DMS53 treated with DMSO at 0.1 percent for 48 hours (cell line): ENCODE data around the gene ANKRD36B.
"Not testable (repeated sequence)": the region's sequence is repeated elsewhere in the genome, so short reads cannot be mapped to it uniquely, and the experiment has no call there.

Experiments used
- DNase-seq: peaks from one replicate; lab custom pipeline; 2025; ENCODE audit not compliant: unreplicated experiment; lab: John Stamatoyannopoulos, UW

The ANKRD36B gene

DNA sequence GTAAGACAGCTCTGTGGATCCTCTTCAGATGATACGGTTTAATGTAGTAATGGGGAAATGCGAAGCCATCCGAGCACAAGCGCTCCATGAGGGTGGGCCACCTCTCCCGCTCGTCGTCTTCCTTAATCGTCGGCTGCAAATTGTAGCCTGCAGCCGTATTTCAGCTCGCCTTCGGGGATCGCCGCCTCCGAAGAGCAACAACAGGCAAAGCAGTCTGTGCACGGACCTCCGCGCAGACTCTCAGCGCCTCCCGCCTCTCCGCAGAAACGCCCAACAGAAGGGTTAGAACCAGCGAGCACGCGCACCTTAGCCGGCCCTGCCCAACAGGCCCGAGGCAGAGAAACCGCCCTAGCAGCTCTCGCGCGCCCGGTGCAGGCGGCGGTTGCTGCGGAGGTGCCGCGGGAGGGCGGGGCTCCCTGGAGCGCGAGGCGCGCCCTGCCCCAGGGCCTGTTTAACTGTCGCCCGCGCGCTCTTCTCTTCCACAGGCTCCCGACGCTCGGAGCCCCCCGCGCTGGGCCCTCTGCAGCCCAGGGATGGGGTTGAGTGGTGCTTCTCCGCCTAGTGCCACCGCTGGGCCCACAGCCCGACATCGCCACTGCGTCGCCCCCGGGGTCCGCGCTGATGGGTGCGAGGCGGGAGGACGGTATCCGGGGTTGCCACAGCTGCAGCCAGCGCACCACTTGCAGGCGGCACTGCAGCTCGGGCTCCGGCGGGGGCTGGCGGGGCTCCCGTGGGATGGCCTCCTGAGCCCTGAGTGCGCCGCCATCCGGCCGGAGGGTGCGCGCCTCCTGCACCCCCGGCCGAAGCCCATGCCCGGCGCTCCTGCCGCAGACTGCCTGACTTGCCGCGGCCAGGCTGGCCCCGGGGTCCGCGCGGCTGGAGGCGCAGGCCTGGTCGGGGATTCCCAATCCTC, at the start of gene ANKRD36B:
Gene ANKRD36B (minus strand): TSS at position 280 of the 913 bp plus-strand sequence. CDS start 192 bp downstream, at position 88.
- DNase-seq: not testable (repeated sequence)

DNA sequence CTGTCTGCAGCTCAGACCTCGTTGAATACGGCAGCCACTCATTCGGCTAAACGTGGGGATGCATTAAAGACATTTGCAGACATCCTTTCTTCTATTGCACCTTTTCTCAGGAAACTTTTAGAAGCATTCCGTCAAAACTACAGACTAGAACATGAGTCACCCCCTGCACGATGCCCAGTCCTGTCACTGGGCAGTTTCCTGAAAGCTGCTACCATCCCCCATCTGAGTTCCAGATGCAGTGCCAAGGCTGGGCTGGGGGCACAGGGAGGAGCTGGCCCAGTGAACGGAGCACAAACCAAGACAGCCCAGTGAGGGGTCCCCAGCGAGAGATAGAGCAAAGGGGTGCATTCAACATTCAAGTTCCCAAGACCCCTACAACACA, 36.4 kb upstream of the ANKRD36B start:
- DNase-seq: not testable (repeated sequence)

DNA sequence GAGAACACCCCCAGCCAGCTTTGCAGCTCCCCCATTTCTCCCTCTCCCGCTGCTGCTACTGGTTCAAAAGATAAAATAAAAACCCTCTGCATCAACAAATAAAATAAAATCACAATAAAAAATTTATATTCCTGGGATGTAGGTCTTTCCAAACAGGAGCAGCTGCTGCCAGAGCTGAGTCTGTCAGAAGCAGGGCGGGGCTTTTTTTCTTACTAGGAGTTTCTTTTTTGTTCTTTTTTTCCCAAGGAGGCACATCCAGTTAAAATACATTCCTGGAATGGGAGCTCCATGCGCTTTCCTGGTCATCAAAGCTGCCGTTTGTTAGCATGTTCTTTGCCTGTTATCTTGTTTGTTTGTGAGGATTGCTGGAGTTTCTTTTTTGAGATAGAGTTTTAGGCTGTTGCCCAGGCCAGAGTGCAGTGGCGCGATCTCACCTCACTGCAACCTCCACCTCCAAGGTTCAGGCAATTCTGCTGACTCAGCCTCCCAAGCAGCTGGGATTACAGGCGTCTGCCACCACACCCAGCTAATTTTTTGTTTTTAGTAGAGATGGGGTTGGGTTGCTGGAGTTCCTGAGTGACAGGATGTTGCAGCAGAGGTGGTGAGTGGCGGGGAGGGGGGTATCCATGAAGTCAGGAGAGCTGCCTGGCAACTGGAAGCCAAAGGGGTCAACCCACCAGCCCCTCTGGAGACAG, 35.8 kb upstream of the ANKRD36B start:
- DNase-seq: not testable (repeated sequence)

DNA sequence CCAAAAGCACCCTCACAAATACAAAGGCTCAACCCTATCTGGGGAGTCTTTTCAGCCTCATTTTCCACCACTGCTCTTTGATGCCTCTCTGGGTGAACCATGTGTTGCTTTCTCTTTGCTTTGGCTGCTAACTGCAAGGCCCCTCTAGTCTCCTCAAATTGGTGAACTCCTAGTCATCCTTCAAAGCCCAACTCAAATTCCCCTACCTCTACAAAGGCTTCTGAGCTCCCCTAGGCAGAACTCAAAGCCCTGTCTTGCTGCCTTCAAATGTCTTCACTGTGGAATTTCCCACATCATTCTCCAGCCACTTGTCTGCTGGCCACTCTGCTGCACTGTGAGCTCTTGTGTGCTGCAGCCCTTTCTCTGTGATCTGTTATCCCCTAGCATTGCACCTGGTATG, 33.3 kb upstream of the ANKRD36B start:
- not testable (repeated sequence) for DNase-seq

DNA sequence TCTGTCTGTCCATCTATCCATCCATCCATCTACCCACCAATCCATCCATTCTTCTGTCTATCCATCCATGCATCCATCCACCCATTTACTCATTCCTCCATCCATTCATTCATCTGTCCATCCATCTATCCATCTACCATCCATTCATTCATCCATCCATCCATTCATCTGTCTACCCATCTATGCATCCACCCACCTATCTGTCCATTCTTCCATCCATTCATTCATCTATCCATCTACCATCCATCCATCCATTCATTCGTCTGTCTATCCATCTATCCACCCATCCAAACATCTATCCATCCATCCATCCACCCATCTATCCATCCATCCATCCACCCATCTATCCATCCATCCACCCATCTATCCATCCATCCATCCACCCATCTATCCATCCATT, 30.8 kb upstream of the ANKRD36B start:
- DNase-seq: not testable (repeated sequence)

DNA sequence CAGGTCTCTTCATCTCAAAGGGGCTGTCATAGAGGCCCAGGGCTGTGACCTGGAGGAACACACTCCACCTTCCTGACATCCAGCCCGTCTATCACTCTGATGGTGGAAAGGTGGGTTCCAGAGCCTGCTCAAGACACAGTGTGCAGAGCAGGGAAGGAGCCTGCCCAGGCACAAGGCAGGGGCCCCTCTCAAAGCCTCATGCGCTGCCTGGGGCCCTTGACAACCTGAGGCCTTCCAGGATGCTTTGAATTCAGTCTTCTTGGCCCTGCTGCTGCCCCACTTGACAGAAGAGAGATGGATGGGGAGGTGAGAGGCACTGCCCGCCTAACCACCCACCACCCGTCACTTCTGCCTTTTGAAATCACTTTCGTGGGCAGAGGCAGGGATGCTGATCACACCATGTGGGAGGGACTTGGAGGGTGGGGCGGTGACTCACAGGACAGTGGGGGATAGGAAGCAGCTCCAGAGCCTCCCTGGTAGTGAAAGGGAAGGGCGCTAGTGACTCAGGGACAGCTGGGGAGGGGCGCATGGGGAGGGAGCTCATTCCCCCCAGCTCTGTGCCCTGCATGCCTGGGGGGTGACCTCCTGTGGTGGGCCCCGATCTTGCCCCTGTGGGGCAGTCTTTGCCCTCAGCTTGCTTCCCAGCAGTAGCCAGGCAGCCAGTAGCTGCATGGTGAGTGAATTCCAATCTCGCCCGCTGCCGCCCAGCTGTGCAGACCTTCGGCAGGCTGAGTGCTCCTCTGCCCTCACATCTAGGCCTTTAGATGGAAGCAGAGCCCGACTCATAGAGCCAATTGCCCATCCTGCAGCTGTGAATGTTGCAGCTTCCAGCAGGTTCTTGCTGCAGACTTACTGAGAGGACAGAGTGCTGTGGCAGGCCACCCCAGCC, 29.5 kb upstream of the ANKRD36B start:
- DNase-seq: not testable (repeated sequence)

DNA sequence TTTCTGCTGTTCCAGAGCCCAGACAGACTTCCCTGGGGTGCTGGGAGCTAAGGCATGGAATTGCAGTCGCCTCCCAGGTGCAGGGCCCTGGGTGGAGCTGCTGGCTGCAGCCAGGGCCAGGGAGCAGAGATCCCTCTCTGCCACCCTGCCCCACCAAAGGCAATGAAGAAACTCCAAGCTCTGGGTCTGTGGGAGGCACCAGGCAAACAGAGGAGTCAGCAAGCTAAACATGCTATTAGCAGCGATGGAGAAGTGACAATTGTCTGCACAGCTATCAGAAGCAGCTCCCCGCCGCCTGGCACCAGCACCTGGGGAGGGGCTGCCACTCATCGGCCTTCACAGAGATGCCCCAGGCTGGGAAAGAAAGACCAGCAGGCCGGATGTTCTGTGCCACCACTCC, 28.2 kb upstream of the ANKRD36B start:
- DNase-seq: no peak

DNA sequence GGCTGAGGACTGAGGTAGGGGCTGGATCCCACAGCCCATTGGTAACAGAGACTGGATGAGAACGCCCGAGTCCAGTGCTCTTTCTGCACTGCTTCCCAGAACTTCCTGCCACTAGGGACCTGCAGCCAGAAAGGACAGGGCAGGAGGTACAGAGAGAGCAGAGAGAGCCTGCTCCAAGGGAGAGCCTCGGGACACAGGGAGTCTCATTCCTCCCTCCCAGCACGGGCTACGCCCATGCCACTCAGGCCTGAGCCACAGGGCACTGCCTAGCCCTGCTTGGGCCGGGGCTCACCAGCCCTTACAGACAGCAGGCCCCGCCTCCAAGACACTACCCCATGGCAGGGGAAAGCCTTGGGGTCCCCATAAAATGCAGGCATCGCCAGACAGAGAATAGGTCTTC, 26.1 kb upstream of the ANKRD36B start:
- not testable (repeated sequence) for DNase-seq

DNA sequence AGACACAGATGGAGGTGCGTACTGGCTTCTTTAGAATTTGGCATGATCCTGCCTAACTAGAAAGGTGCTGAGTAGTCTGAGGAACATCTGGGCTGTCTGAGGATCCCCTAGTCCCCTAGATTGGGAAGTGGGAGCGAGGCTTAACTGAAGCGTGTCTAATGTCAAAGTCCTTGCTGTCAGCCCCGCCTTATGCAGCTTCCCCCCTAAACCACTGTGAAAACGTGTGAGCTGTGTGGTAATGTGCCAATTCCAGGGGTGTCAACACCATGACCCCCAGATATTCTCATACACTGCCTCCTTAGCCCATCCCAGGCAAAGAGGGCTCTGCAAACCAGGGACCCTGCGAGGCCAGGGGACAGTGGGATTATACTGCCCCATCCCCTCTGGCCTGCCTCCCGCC, 22.2 kb upstream of the ANKRD36B start:
- not testable (repeated sequence) for DNase-seq

DNA sequence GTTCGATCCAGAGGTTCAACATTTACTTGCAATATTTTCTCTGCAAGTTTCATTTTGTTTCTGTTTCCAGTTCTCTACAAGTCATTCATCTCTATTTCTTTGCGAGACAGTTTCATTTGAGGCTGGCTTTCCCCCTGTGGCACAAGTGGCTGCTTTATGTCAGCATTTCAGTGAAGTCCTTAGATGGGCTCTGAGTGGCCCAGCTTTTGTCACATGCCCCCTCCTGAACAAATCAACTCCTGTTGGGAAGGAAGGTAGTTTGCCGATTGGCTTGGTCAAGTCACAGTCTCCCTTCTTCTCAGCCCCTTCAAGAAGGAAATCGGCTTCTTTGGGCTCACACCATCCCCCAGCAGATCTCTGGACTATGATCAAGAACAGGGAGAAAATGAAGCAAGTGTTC, 19.1 kb upstream of the ANKRD36B start:
- not testable (repeated sequence) for DNase-seq

DNA sequence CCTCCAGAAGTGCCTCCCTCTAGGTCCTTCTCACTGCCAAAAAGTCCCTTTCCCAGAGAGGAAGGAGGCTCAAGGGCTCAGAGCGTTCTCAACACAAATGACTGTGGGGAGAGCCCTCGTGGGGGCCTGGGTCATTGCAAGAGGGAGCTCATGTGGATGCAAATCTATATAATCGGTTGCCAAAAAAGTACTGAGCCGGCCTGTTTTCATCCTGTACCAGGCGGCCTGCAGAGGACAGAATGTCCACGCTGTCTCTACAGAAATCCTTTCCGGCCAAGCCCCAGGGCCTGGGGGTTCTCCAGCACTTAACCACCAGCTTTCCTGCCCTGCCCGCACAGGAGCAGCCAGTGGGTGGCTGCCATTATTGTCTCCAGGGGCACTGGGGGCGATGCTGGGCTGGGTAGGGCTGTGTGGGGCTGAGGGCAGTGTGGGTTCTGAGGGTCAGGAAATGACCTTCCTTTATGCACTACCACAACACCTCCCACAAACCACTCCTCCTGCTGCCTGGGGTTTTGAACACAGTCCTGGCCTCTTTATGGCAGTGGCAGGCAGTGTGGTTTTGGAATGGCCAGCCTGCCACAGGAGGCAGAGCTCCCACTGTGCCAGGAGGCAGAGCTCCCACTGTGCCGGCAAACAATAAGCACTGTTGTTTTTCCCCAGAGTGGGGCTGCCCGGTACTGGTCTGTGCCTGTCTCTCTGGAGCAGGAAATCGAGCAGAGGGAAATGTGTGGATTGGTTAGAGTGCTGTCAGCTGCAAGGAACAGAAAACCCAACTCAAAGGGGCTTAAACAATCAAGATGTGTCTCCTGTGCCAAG, 16.1 kb upstream of the ANKRD36B start:
- DNase-seq: not testable (repeated sequence)

DNA sequence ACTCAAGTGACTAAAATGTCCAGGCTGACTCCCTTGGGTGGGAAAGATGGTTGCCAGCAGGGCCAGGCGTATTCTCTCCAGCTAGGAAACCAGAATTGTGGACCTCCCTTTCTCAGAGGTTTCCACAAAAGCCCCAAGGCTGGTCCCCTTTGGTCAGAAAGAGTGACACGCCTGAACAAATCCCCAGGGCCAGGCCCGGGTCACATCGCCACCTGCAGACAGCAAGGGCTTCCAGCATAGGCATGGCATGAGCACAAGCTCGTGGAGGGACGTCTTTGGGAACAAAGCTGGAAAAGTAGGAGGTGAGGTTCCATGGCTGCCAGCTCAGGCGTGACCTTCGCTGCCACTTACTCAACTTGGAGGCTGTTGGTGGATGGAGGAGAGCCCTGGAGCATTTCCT, 15.4 kb upstream of the ANKRD36B start:
- not testable (repeated sequence) for DNase-seq

DNA sequence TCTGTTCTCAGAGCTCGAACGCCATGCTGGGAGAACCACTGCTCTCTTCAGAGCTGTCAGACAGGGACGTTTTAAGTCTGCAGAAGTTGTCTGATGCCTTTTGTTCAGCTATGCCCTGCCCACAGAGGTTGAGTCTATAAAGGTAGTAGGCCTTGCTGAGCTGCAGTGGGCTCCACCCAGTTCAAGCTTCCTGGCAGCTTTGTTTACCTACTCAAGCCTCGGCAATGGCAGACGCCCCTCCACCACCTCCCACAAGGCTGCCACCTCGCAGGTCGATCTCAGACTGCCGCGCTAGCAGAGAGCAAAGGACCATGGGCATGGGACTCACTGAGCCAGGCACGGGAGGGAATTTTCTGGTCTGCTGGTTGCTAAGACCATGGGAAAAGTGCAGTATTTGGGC, 11.9 kb upstream of the ANKRD36B start:
- DNase-seq: not testable (repeated sequence)

DNA sequence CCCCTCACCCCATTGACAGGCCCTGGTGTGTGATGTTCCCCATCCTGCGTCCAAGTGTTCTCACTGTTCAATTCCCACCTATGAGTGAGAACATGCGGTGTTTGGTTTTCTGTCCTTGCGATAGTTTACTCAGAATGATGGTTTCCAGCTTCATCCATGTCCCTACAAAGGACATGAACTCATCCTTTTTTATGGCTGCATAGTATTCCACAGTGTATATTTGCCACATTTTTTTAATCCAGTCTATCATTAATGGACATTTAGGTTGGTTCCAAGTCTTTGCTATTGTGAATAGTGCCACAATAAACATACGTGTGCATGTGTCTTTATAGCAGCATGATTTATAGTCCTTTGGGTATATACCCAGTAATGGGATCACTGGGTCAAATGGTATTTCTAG, 6.5 kb upstream of the ANKRD36B start:
- not testable (repeated sequence) for DNase-seq

DNA sequence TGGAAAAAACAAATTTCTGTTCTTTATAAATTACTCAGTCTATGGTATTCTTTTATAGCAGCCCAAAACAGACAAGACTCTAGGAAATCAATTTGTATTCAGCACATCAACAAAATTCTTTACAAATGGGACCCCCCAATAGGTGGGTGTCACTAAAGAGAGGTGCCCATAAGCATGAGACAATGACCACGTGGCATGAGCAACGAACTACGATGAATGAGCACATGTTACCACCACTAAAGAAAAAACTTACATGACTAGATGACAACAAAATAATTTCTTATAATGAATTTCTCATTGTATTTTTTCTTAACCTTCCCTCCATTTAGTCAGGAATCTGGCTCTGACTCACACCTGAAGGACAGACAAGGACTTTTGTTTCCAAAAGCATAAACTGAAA, 3.8 kb upstream of the ANKRD36B start:
- not testable (repeated sequence) for DNase-seq

DNA sequence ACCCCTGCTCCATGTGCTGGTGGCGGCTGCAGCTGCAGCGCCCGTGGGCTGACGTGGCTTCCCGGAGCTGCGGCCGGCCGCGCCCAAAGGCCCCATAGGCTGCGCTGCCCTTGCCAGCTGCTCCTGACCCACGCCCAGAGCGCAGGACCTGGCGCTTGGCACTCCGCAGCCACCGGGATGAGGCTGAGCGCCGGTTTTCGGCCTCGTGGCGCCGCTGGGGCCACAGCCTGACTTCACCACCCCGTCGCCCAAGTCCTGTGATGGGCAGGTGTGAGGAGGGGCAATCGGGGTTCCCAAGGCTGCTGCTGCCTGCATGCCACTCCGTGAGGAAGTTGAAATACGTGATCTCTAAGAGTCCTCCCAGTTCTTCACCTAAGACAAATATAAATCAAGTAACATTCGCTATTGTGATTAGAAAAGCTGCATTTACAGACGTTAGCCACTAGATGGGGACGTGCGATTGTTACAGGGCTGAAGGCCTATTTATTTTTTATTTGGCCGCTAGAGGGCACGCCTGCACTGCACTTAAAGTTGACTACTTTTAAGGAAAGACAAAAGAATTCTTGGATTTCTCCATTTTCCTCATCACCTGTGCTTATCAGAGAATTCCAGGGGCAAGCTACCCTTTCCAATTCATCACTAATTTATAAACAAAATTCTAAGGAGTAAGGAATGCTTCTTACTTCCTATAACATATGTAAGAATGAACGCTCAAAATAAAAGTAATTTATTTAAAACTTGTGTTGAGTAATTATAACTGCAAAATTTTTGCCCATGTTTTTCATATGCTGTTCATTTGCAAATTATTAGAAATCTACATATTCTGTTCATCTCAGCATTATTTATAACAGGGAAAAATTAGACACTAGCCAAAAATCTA, 1.1 kb upstream of the ANKRD36B start:
- not testable (repeated sequence) for DNase-seq

DNA sequence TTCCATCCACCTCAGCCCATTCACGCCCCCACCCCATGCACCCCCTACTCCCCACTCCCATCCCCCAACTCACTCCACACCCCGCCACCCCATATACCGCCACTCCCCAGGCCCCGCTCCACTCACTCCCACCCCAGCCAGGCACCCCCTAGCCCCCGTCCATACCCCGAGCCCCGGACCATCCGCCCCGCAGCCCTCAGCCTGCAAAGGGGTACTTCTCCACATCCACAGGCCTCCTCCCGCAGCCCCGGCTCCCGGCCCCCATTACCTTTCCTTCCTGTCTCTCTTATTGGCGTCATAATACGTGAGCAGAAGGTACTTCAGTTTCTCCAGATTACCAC, 450 bp downstream of the ANKRD36B start:
- not testable (repeated sequence) for DNase-seq

DNA sequence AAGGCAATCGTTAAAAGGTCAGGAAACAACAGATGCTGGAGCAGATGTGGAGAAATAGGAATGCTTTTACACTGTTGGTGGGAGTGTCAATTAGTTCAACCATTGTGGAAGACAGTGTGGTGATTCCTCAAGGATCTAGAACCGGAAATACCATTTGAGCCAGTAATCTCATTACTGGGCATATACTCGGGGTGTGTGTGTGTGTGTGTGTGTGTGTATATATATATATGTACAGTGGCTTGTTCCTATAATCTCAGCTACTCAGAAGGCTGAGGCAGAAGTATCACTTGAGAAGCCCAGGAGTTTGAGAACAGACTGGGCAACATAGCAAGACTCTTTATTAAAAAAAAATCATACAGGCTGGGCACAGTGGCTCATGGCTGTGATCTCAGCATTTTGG, 24.0 kb downstream of the ANKRD36B start:
- DNase-seq: not testable (repeated sequence)

DNA sequence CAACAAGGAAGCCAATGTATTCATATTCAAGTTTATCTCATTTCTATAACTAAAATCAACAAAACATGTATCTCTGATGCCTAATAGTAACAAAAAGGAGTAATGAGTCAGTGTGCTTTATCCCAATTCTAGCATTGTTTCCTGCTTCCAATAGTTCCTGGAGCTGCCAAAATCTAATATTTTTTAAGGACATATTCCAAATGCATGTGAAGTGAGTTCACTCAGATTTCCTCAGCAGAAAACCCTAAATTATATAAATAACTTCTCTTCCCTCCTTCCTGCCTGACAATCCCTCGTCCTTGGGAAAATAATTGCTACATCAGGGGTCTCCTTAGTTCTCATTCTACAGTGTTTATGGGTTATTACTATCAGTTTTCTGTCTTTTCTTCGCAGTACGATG, 37.3 kb downstream of the ANKRD36B start:
- DNase-seq: not testable (repeated sequence)
